IMR-90 (cell line): Measurements from ENCODE around the gene SLC35F1. TPM values are rescaled to one million over a fixed set of nuclear protein-coding genes. Genes with fewer than 3 reads are reported as not detected.

Source experiments
- ATAC-seq: fragments of 200-7000 bp; cut with Tn5 transposase; 2 replicates; pipeline ENCODE4 v1.9.1; 2020; ENCODE audit warnings: low read depth, mild to moderate bottlenecking, moderate library complexity
- BruUV-seq: library from RNA; stranded (reverse); fragments of 400-500 nt; replicated peaks from 2 replicates; lab custom pipeline; 2021; lab: Mats Ljungman, UMichigan
- CTCF ChIA-PET: fragments of 300-600 bp; formaldehyde crosslinking; extraction: SDS; loops from one replicate; lab custom pipeline; 2021; ENCODE audit warnings: antibody characterized with exemption; lab: Yijun Ruan, JAX
- POLR2A ChIA-PET: fragments of 300-600 bp; sonication (Branson Sonifier 250); formaldehyde crosslinking; loops from one replicate; lab custom pipeline; 2022; ENCODE audit warnings: antibody characterized with exemption; ENCODE audit not compliant: unreplicated experiment; lab: Charles Lee
- DNase-seq: peaks from one replicate; pipeline ENCODE4 v3.0.0; 2013
- H2AFZ ChIP-seq: replicated peaks from 2 replicates; pipeline ENCODE3; 2013; ENCODE audit warnings: low read length, mild to moderate bottlenecking; ENCODE audit not compliant: poor library complexity
- H2AK5ac ChIP-seq: 2 replicates; pipeline ENCODE4 v1.6.1; 2013; ENCODE audit warnings: low read depth, low read length, inconsistent platforms
- H2AK9ac ChIP-seq: replicated peaks from 2 replicates; pipeline ENCODE3; 2013; ENCODE audit warnings: mild to moderate bottlenecking, low read depth, low read length, moderate library complexity; ENCODE audit not compliant: poor library complexity
- H2BK120ac ChIP-seq: 2 replicates; pipeline ENCODE4 v1.6.1; 2013; ENCODE audit warnings: low read depth, low read length, inconsistent platforms
- H2BK15ac ChIP-seq: 3 replicates; pipeline ENCODE4 v1.6.1; 2013; ENCODE audit warnings: low read depth, low read length, inconsistent platforms
- H2BK20ac ChIP-seq: 2 replicates; pipeline ENCODE4 v1.6.1; 2013; ENCODE audit warnings: low read depth, mild to moderate bottlenecking, inconsistent platforms, low read length, moderate library complexity
- H2BK5ac ChIP-seq: 2 replicates; pipeline ENCODE4 v1.6.1; 2013; ENCODE audit warnings: mild to moderate bottlenecking, low read depth, low read length, inconsistent platforms; ENCODE audit not compliant: poor library complexity, severe bottlenecking
- H3K14ac ChIP-seq: replicated peaks from 2 replicates; pipeline ENCODE4 v1.6.1; 2013; ENCODE audit warnings: low read depth, low read length, inconsistent platforms
- H3K18ac ChIP-seq: 2 replicates; pipeline ENCODE4 v1.6.1; 2013; ENCODE audit warnings: low read depth, low read length, control low read depth
- H3K23ac ChIP-seq: 2 replicates; pipeline ENCODE4 v1.6.1; 2013; ENCODE audit warnings: low read depth, low read length, inconsistent platforms
- H3K27ac ChIP-seq: 2 replicates; pipeline ENCODE4 v1.5.1; 2013; ENCODE audit warnings: mild to moderate bottlenecking, control low read depth, low read length; ENCODE audit not compliant: insufficient read depth
- H3K27me3 ChIP-seq: 2 replicates; pipeline ENCODE4 v1.6.1; 2013; ENCODE audit warnings: low read length; ENCODE audit not compliant: control insufficient read depth, insufficient read depth
- H3K36me3 ChIP-seq: 2 replicates; pipeline ENCODE4 v1.6.1; 2013; ENCODE audit warnings: low read length, mixed read lengths; ENCODE audit not compliant: control insufficient read depth, insufficient read depth
- H3K4ac ChIP-seq: 2 replicates; pipeline ENCODE4 v1.6.1; 2013; ENCODE audit warnings: low read depth, low read length, inconsistent platforms
- H3K4me1 ChIP-seq: 2 replicates; pipeline ENCODE4 v1.6.1; 2013; ENCODE audit warnings: low read length, mixed read lengths; ENCODE audit not compliant: control insufficient read depth, insufficient read depth
- H3K4me2 ChIP-seq: 2 replicates; pipeline ENCODE4 v1.6.1; 2013; ENCODE audit warnings: low read depth, mild to moderate bottlenecking, control low read depth, low read length, moderate library complexity
- H3K4me3 ChIP-seq: 2 replicates; pipeline ENCODE4 v1.5.1; 2013; ENCODE audit warnings: low read depth, mild to moderate bottlenecking, control low read depth, low read length, moderate library complexity; ENCODE audit not compliant: insufficient read depth
- H3K56ac ChIP-seq: 2 replicates; pipeline ENCODE4 v1.6.1; 2013; ENCODE audit warnings: low read length, inconsistent platforms; ENCODE audit not compliant: insufficient read depth; ENCODE audit errors: extremely low read depth
- H3K79me1 ChIP-seq, 2 experiments: 2 replicates each; pipeline ENCODE4 v1.6.1; 2013; ENCODE audit warnings: low read length in 2 of 2, inconsistent platforms in 1 of 2, low read depth in 1 of 2
- H3K9ac ChIP-seq: 2 replicates; pipeline ENCODE4 v1.6.1; 2013; ENCODE audit warnings: low read depth, low read length, control low read depth
- H3K9me1 ChIP-seq: 2 replicates; pipeline ENCODE4 v1.6.1; 2013; ENCODE audit warnings: low read length, inconsistent platforms; ENCODE audit not compliant: insufficient read depth
- H3K9me3 ChIP-seq: 2 replicates; pipeline ENCODE4 v1.6.1; 2013; ENCODE audit warnings: low read length; ENCODE audit not compliant: control insufficient read depth, insufficient read depth
- H4K20me1 ChIP-seq: 2 replicates; pipeline ENCODE4 v1.6.1; 2013; ENCODE audit warnings: low read length, inconsistent platforms; ENCODE audit not compliant: insufficient read depth
- H4K5ac ChIP-seq: 2 replicates; pipeline ENCODE4 v1.6.1; 2013; ENCODE audit warnings: mild to moderate bottlenecking, low read depth, low read length, control low read depth
- H4K8ac ChIP-seq, 2 experiments: 2 replicates each; pipeline ENCODE4 v1.6.1; 2013; ENCODE audit warnings: low read depth in 2 of 2, low read length in 2 of 2, control low read depth in 1 of 2, inconsistent platforms in 1 of 2
- H4K91ac ChIP-seq: 2 replicates; pipeline ENCODE4 v1.6.1; 2013; ENCODE audit warnings: low read depth, low read length, inconsistent platforms; ENCODE audit not compliant: insufficient read depth
- BHLHE40 ChIP-seq: fragments of 150-350 bp; IDR thresholded peaks from 2 replicates; pipeline ENCODE4 v1.6.1; 2016; ENCODE audit warnings: mild to moderate bottlenecking, low read depth, low read length
- CEBPB ChIP-seq: IDR thresholded peaks from 2 replicates; pipeline ENCODE4 v1.6.1; 2012; ENCODE audit warnings: low read depth, low read length, improper control_type of control experiment
- CHD1 ChIP-seq: IDR thresholded peaks from 2 replicates; pipeline ENCODE4 v1.6.1; 2012; ENCODE audit warnings: low read depth, low read length, improper control_type of control experiment
- MAFK ChIP-seq: IDR thresholded peaks from 2 replicates; pipeline ENCODE4 v1.6.1; 2012; ENCODE audit warnings: low read depth, low read length, improper control_type of control experiment
- MAZ ChIP-seq: IDR thresholded peaks from 2 replicates; pipeline ENCODE4 v1.6.1; 2012; ENCODE audit warnings: low read depth, mild to moderate bottlenecking, low read length, improper control_type of control experiment, moderate library complexity, borderline replicate concordance
- MXI1 ChIP-seq: IDR thresholded peaks from 2 replicates; pipeline ENCODE4 v1.6.1; 2012; ENCODE audit warnings: low read depth, mild to moderate bottlenecking, low read length, moderate library complexity, borderline replicate concordance
- NFE2L2 ChIP-seq: fragments of 150-350 bp; IDR thresholded peaks from 2 replicates; pipeline ENCODE4 v1.6.1; 2016; ENCODE audit warnings: low read depth, mild to moderate bottlenecking, low read length
- POLR2A ChIP-seq: IDR thresholded peaks from 2 replicates; pipeline ENCODE4 v1.6.1; 2012; ENCODE audit warnings: mild to moderate bottlenecking, low read depth, low read length
- RCOR1 ChIP-seq: IDR thresholded peaks from 2 replicates; pipeline ENCODE4 v1.6.1; 2012; ENCODE audit warnings: mild to moderate bottlenecking, low read length, improper control_type of control experiment; ENCODE audit not compliant: insufficient replicate concordance
- RFX5 ChIP-seq: IDR thresholded peaks from 2 replicates; pipeline ENCODE4 v1.8.0; 2012; ENCODE audit warnings: low read depth, mild to moderate bottlenecking, low read length, moderate library complexity
- SMC3 ChIP-seq: fragments of 150-350 bp; IDR thresholded peaks from 2 replicates; pipeline ENCODE4 v1.6.1; 2016; ENCODE audit warnings: low read depth, mild to moderate bottlenecking, antibody characterized with exemption, low read length, moderate library complexity
- WGBS, 2 experiments: methylation state at CpG; one replicate each; pipeline versions ENCODE4 v1.1.5 to v1.1.7; 2013; ENCODE audit warnings: missing lambda C conversion rate in 2 of 2; ENCODE audit not compliant: insufficient read length in 1 of 2; ENCODE audit errors: extremely low coverage in 2 of 2; 5-methylcytosine and 5-hydroxymethylcytosine counted together
- dilution Hi-C: fragments of 300-500 bp; cut with HindIII; formaldehyde crosslinking; loops from one replicate; pipeline ENCODE4 v1.14.3; 2018; ENCODE audit warnings: low sequenced_read_pairs; ENCODE audit not compliant: unreplicated experiment
- in situ Hi-C: fragments of 300-500 bp; cut with MboI; formaldehyde crosslinking; loops from 3 replicates; pipeline ENCODE4 v1.14.3; 2019; ENCODE audit warnings: low sequenced_read_pairs, inconsistent platforms, mixed read lengths
- intact Hi-C: fragments of 100-400 bp; cut with micrococcal nuclease; formaldehyde crosslinking; loops from 2 replicates; pipeline ENCODE4 v1.10.0; 2022
- polyA plus RNA-seq, 3 experiments: library from polyadenylated mRNA; depleted of rRNA; stranded (reverse); fragments of >200 nt; gene quantifications; 2 replicates each; pipeline ENCODE4 v1.2.3, GENCODE V29; 2012; ENCODE audit warnings: low replicate concordance in 1 of 3
- total RNA-seq: library from RNA; depleted of rRNA; stranded (reverse); fragments of >200 nt; gene quantifications from 2 replicates; pipeline ENCODE4 v1.2.3, GENCODE V29; 2012
- TF ChIP-seq, protein P1 (sequence below): fragments of 150-350 bp; IDR thresholded peaks from 2 replicates; pipeline ENCODE4 v1.6.1; 2017; ENCODE audit warnings: mild to moderate bottlenecking, antibody characterized with exemption, low read length, low read depth
- TF ChIP-seq, protein P2 (sequence below): fragments of 150-350 bp; IDR thresholded peaks from 2 replicates; pipeline ENCODE4 v1.6.1; 2016; ENCODE audit warnings: low read depth, mild to moderate bottlenecking, low read length, moderate library complexity, borderline replicate concordance

Gene SLC35F1
- total and polyA plus RNA-seq, 2 of the 4 experiments (the other 2 are of a cell fraction): not detected

DNA sequence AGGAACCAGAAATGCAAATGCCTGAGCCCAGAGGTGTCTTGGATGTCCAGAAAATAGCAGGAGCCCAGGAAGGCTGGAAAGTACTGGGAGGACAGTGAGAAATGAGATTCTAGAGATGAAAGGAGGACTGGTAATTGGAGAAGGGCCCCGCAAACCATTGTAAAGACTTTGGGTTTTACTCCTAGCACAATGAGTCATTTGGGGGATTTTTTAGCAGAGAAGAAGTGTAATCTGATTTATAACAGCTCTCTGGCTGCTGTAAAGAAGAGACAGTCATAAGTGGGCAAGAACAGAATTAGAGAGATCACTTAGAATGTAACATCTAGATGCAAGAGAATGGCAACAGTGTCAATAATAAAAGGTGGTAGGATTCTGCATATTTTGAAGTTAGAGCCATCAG lies 40.2 kb downstream of the SLC35F1 start:
- H3K4me1 ChIP-seq: no peaks in the 10 kb centered on the region
- H2BK20ac ChIP-seq: no peak overlapping the region
- no peaks in the 10 kb centered on the region for H3K9me3 ChIP-seq
- H3K36me3 ChIP-seq: no peaks in the 10 kb centered on the region
- H3K9me1 ChIP-seq: no peaks in the 10 kb centered on the region
- no peaks in the 10 kb centered on the region for H4K20me1 ChIP-seq
- no peak overlapping the region for H4K5ac ChIP-seq
- H2AK5ac ChIP-seq: no peak overlapping the region
- H3K56ac ChIP-seq: no peak overlapping the region
- no peak overlapping the region for H4K91ac ChIP-seq
- H2AFZ ChIP-seq: no peak overlapping the region
- no peak overlapping the region for H2BK15ac ChIP-seq
- no peak overlapping the region for H3K18ac ChIP-seq
- H3K4me3 ChIP-seq: no peak overlapping the region
- H3K9ac ChIP-seq: no peak overlapping the region
- no peak overlapping the region for H2BK5ac ChIP-seq
- no peak overlapping the region for H3K4me2 ChIP-seq
- H3K27ac ChIP-seq: no peak overlapping the region
- TF ChIP-seq SMC3: no peak
- TF ChIP-seq, protein P1, sequence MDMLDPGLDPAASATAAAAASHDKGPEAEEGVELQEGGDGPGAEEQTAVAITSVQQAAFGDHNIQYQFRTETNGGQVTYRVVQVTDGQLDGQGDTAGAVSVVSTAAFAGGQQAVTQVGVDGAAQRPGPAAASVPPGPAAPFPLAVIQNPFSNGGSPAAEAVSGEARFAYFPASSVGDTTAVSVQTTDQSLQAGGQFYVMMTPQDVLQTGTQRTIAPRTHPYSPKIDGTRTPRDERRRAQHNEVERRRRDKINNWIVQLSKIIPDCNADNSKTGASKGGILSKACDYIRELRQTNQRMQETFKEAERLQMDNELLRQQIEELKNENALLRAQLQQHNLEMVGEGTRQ: no peak
- no peak for TF ChIP-seq MAZ
- TF ChIP-seq RCOR1: no peak
- no peak for TF ChIP-seq RFX5
- TF ChIP-seq CHD1: no peak
- TF ChIP-seq BHLHE40: no peak
- TF ChIP-seq POLR2A: no peak
- no peak for TF ChIP-seq MAFK
- no peak for TF ChIP-seq CEBPB
- TF ChIP-seq, protein P2, sequence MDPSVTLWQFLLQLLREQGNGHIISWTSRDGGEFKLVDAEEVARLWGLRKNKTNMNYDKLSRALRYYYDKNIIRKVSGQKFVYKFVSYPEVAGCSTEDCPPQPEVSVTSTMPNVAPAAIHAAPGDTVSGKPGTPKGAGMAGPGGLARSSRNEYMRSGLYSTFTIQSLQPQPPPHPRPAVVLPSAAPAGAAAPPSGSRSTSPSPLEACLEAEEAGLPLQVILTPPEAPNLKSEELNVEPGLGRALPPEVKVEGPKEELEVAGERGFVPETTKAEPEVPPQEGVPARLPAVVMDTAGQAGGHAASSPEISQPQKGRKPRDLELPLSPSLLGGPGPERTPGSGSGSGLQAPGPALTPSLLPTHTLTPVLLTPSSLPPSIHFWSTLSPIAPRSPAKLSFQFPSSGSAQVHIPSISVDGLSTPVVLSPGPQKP: no peak
- TF ChIP-seq NFE2L2: no peak
- no peak for TF ChIP-seq MXI1
- no CpG with 5 or more reads among the region's 1 CpG for WGBS, 2 experiments
- no peak overlapping the region for H3K4ac ChIP-seq
- BruUV-seq: no TSS peak
- no peak overlapping the region for H3K23ac ChIP-seq
- intact Hi-C loops (no loop called here), dilution Hi-C loops (no loop called here), in situ Hi-C loops (no loop called here)
- ATAC-seq: no peak
- H3K14ac ChIP-seq: no peak overlapping the region
- H4K8ac ChIP-seq: no peak overlapping the region
- ChIA-PET POLR2A (no interaction called here), CTCF (no interaction called here)
- H3K79me1 ChIP-seq: no peaks in the 10 kb centered on the region
- no peak overlapping the region for H2AK9ac ChIP-seq
- H3K27me3 ChIP-seq: no peaks in the 10 kb centered on the region
- no peak for DNase-seq
- H2BK120ac ChIP-seq: no peak overlapping the region
